H9 (cell line): ENCODE results near the gene NUPR1. TPM values are rescaled to one million over a fixed set of nuclear protein-coding genes. Genes with fewer than 3 reads are reported as not detected.

Experiments used
- DNase-seq: peaks from one replicate; pipeline ENCODE4 v3.0.0-alpha.2; 2017
- H2AFZ ChIP-seq: one replicate; pipeline ENCODE4 v1.6.1; 2013; ENCODE audit warnings: mild to moderate bottlenecking, low read length, control low read depth, moderate library complexity
- H2AK5ac ChIP-seq: 2 replicates; pipeline ENCODE4 v1.6.1; 2013; ENCODE audit warnings: low read length, control low read depth, mixed read lengths; ENCODE audit not compliant: insufficient read length
- H2BK120ac ChIP-seq: one replicate; pipeline ENCODE4 v1.6.1; 2013; ENCODE audit warnings: low read depth, mild to moderate bottlenecking, low read length, control low read depth, inconsistent platforms; ENCODE audit not compliant: poor library complexity, severe bottlenecking
- H2BK12ac ChIP-seq: 2 replicates; pipeline ENCODE4 v1.6.1; 2013; ENCODE audit warnings: low read length, control low read depth, mixed read lengths, low read depth; ENCODE audit not compliant: insufficient read length
- H2BK15ac ChIP-seq: 2 replicates; pipeline ENCODE4 v1.6.1; 2013; ENCODE audit warnings: low read depth, low read length, control low read depth
- H2BK20ac ChIP-seq: one replicate; pipeline ENCODE4 v1.6.1; 2013; ENCODE audit warnings: low read depth, mild to moderate bottlenecking, low read length, control low read depth, inconsistent platforms; ENCODE audit not compliant: poor library complexity, severe bottlenecking
- H2BK5ac ChIP-seq: 2 replicates; pipeline ENCODE4 v1.6.1; 2013; ENCODE audit warnings: low read length, control low read depth, mixed read lengths; ENCODE audit not compliant: insufficient read length
- H3K14ac ChIP-seq: 2 replicates; pipeline ENCODE4 v1.6.1; 2013; ENCODE audit warnings: low read length, control low read depth; ENCODE audit not compliant: insufficient read depth
- H3K18ac ChIP-seq: 2 replicates; pipeline ENCODE4 v1.6.1; 2013; ENCODE audit warnings: low read depth, mild to moderate bottlenecking, mixed read lengths, low read length, control low read depth; ENCODE audit not compliant: insufficient read length
- H3K23ac ChIP-seq: 2 replicates; pipeline ENCODE4 v1.6.1; 2013; ENCODE audit warnings: low read length, control low read depth, mixed read lengths, low read depth; ENCODE audit not compliant: insufficient read length
- H3K23me2 ChIP-seq: 2 replicates; pipeline ENCODE4 v1.6.1; 2013; ENCODE audit warnings: low read depth, mild to moderate bottlenecking, mixed read lengths, low read length, control low read depth; ENCODE audit not compliant: insufficient read length, poor library complexity, severe bottlenecking
- H3K27ac ChIP-seq: 2 replicates; pipeline ENCODE4 v1.5.1; 2013; ENCODE audit warnings: low read length, control low read depth, mixed read lengths, low read depth; ENCODE audit not compliant: insufficient read length
- H3K27me3 ChIP-seq: 2 replicates; pipeline ENCODE4 v1.6.1; 2013; ENCODE audit warnings: low read length, control low read depth, inconsistent platforms; ENCODE audit not compliant: insufficient read depth
- H3K4ac ChIP-seq: 2 replicates; pipeline ENCODE4 v1.6.1; 2013; ENCODE audit warnings: low read depth, mild to moderate bottlenecking, control low read depth, inconsistent platforms, low read length, moderate library complexity
- H3K4me1 ChIP-seq: 2 replicates; pipeline ENCODE4 v1.6.1; 2013; ENCODE audit warnings: low read length, control low read depth, inconsistent platforms; ENCODE audit not compliant: insufficient read depth
- H3K4me2 ChIP-seq: 2 replicates; pipeline ENCODE4 v1.6.1; 2013; ENCODE audit warnings: low read length, control low read depth, mixed read lengths; ENCODE audit not compliant: insufficient read length, insufficient read depth
- H3K56ac ChIP-seq: 2 replicates; pipeline ENCODE4 v1.6.1; 2013; ENCODE audit warnings: low read depth, mild to moderate bottlenecking, mixed read lengths, low read length, control low read depth; ENCODE audit not compliant: insufficient read length
- H3K79me1 ChIP-seq: 2 replicates; pipeline ENCODE4 v1.6.1; 2013; ENCODE audit warnings: low read depth, mild to moderate bottlenecking, moderate library complexity, low read length, control low read depth, inconsistent platforms; ENCODE audit not compliant: insufficient read depth, poor library complexity, severe bottlenecking
- H3K79me2 ChIP-seq: 2 replicates; pipeline ENCODE4 v1.6.1; 2013; ENCODE audit warnings: low read length, control low read depth, inconsistent platforms; ENCODE audit not compliant: insufficient read depth
- H3K9ac ChIP-seq: 2 replicates; pipeline ENCODE4 v1.6.1; 2013; ENCODE audit warnings: low read length, control low read depth, mixed read lengths; ENCODE audit not compliant: insufficient read length; ENCODE audit errors: extremely low read depth
- H3K9me3 ChIP-seq: one replicate; pipeline ENCODE4 v1.6.1; 2013; ENCODE audit warnings: low read depth, low read length, inconsistent platforms; ENCODE audit not compliant: control insufficient read depth
- H3T11ph ChIP-seq: one replicate; pipeline ENCODE4 v1.6.1; 2013; ENCODE audit warnings: mild to moderate bottlenecking, low read length, control low read depth, inconsistent platforms
- H4K20me1 ChIP-seq: one replicate; pipeline ENCODE4 v1.6.1; 2013; ENCODE audit not compliant: control insufficient read depth, insufficient read length, insufficient read depth
- H4K5ac ChIP-seq: 2 replicates; pipeline ENCODE4 v1.6.1; 2013; ENCODE audit warnings: low read depth, mild to moderate bottlenecking, mixed read lengths, low read length, control low read depth; ENCODE audit not compliant: insufficient read length
- H4K8ac ChIP-seq: replicated peaks from 2 replicates; pipeline ENCODE4 v1.6.1; 2013; ENCODE audit warnings: low read length, control low read depth, mixed read lengths, low read depth; ENCODE audit not compliant: insufficient read length
- H4K91ac ChIP-seq: 2 replicates; pipeline ENCODE4 v1.6.1; 2013; ENCODE audit warnings: low read depth, mild to moderate bottlenecking, moderate library complexity, mixed read lengths, low read length, control low read depth; ENCODE audit not compliant: insufficient read length
- H3K27ac Mint-ChIP-seq, 3 experiments: 2 replicates in 2 of 3; 3 replicates in 1 of 3; pipeline ENCODE4 v1.8.0; 2020 to 2021; ENCODE audit warnings: mixed read lengths in 3 of 3, mild to moderate bottlenecking in 1 of 3, moderate library complexity in 1 of 3
- H3K27me3 Mint-ChIP-seq: 2 replicates; pipeline ENCODE4 v1.8.0; 2021; ENCODE audit warnings: low read depth, mild to moderate bottlenecking, moderate library complexity, mixed read lengths
- H3K36me3 Mint-ChIP-seq, 3 experiments: 2 replicates in 2 of 3; 3 replicates in 1 of 3; pipeline ENCODE4 v1.8.0; 2020 to 2021; ENCODE audit warnings: low read depth in 3 of 3, mixed read lengths in 3 of 3; ENCODE audit not compliant: insufficient read depth in 1 of 3
- H3K4me1 Mint-ChIP-seq, 2 experiments: 2 replicates each; pipeline ENCODE4 v1.8.0; 2020; ENCODE audit warnings: mixed read lengths in 2 of 2
- H3K4me3 Mint-ChIP-seq, 2 experiments: 2 replicates in 1 of 2; 3 replicates in 1 of 2; pipeline ENCODE4 v1.8.0; 2020 to 2021; ENCODE audit warnings: mild to moderate bottlenecking in 2 of 2, mixed read lengths in 2 of 2, moderate library complexity in 1 of 2
- H3K9me3 Mint-ChIP-seq, 2 experiments: 2 replicates in 1 of 2; 3 replicates in 1 of 2; pipeline ENCODE4 v1.8.0; 2020; ENCODE audit warnings: mild to moderate bottlenecking in 2 of 2, mixed read lengths in 2 of 2, moderate library complexity in 1 of 2
- WGBS: extraction: QIAGEN DNeasy Blood & Tissue Kit; methylation state at CpG from one replicate; pipeline ENCODE4 v1.1.7; 2013; ENCODE audit warnings: missing lambda C conversion rate, low lambda C conversion rate, mixed read lengths; ENCODE audit not compliant: insufficient read length; ENCODE audit errors: extremely low coverage; 5-methylcytosine and 5-hydroxymethylcytosine counted together
- total RNA-seq: library from RNA; stranded (reverse); gene quantifications from 2 replicates; pipeline ENCODE4 v1.2.1, GENCODE V29; 2021
- TF ChIP-seq, protein P1 (sequence below): fragments of 200-600 bp; sonication (generic); conservative IDR thresholded peaks from 3 replicates; pipeline ENCODE4 v1.8.0; 2021; ENCODE audit warnings: antibody characterized with exemption, mild to moderate bottlenecking

Gene NUPR1
- total RNA-seq, 1 experiment from 2014 or later: 0.35 TPM

DNA sequence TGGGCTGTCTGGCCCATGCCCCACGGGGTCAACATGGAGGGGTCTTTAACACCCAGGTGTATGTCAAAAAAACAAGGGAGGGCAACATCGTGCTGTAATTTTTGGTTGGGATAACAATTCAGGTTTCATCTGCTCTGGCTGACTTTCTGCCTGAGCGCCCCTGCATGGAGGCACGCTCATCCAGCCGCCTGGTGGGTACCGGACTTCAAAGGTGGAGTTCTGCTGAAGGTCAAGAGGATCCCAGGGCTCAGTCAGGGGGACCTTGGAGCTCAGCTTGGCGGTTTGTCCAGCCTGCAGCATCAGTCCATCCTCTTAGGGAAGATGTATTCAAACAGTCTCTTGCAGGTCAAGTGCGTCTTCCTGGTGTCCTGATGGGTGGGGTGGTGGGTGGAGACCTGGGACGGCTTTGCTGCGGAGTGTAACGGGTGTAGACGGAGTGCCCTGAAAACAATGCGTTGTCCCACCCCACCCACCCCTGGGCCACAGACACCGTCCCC lies 9.6 kb upstream of the NUPR1 start:
- TF ChIP-seq, protein P1, sequence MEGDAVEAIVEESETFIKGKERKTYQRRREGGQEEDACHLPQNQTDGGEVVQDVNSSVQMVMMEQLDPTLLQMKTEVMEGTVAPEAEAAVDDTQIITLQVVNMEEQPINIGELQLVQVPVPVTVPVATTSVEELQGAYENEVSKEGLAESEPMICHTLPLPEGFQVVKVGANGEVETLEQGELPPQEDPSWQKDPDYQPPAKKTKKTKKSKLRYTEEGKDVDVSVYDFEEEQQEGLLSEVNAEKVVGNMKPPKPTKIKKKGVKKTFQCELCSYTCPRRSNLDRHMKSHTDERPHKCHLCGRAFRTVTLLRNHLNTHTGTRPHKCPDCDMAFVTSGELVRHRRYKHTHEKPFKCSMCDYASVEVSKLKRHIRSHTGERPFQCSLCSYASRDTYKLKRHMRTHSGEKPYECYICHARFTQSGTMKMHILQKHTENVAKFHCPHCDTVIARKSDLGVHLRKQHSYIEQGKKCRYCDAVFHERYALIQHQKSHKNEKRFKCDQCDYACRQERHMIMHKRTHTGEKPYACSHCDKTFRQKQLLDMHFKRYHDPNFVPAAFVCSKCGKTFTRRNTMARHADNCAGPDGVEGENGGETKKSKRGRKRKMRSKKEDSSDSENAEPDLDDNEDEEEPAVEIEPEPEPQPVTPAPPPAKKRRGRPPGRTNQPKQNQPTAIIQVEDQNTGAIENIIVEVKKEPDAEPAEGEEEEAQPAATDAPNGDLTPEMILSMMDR: no peak
- H4K8ac ChIP-seq: no peak overlapping the region
- no peaks in the 10 kb centered on the region for H3K23me2 ChIP-seq
- Mint-ChIP-seq H3K4me3 (no peak overlapping the region), H3K36me3 (no peaks in the 10 kb centered on the region), H3K27me3 (no peaks in the 10 kb centered on the region; the same call in 1 of the 2 replicates), H3K4me1 (0 out of 4 replicates have a peak, but pooled peaks cover 4% of the 10 kb centered on the region in 2 experiments), H3K27ac (no peak overlapping the region), H3K9me3 (no peaks in the 10 kb centered on the region)
- H4K5ac ChIP-seq: no peak overlapping the region
- H2BK12ac ChIP-seq: no peak overlapping the region
- no peak overlapping the region for H2BK15ac ChIP-seq
- H3K79me2 ChIP-seq: no peaks in the 10 kb centered on the region
- no peak overlapping the region for H3K4ac ChIP-seq
- H3K27me3 ChIP-seq: no peaks in the 10 kb centered on the region
- H3K9me3 ChIP-seq: no peaks in the 10 kb centered on the region
- no peak overlapping the region for H3K23ac ChIP-seq
- no peak overlapping the region for H2AK5ac ChIP-seq
- no CpG with 5 or more reads among the region's 14 CpGs for WGBS
- no peak overlapping the region for H3T11ph ChIP-seq
- no peak overlapping the region for H3K9ac ChIP-seq
- H2BK5ac ChIP-seq: no peak overlapping the region
- H3K4me1 ChIP-seq: no peaks in the 10 kb centered on the region
- no peaks in the 10 kb centered on the region for H4K20me1 ChIP-seq
- H3K18ac ChIP-seq: no peak overlapping the region
- DNase-seq: no peak
- H3K14ac ChIP-seq: no peak overlapping the region
- no peaks in the 10 kb centered on the region for H3K79me1 ChIP-seq
- H3K56ac ChIP-seq: no peak overlapping the region
- H2BK120ac ChIP-seq: no peak overlapping the region
- H2BK20ac ChIP-seq: no peak overlapping the region
- H4K91ac ChIP-seq: no peak overlapping the region
- H3K4me2 ChIP-seq: no peak overlapping the region
- no peak overlapping the region for H2AFZ ChIP-seq
- no peak overlapping the region for H3K27ac ChIP-seq
